SK-N-SH (cell line): ENCODE data around the gene CPA4. TPM values are rescaled to one million over a fixed set of nuclear protein-coding genes. Genes with fewer than 3 reads are reported as not detected.

ENCODE experiments used
- CTCF ChIA-PET: fragments of 300-600, 350-600 bp; formaldehyde crosslinking; extraction: SDS; loops from one replicate; lab custom pipeline; 2021; lab: Yijun Ruan, JAX
- POLR2A ChIA-PET: fragments of 350-600 bp; sonication (Branson Sonifier 250); formaldehyde crosslinking; extraction: SDS; loops from one replicate; lab custom pipeline; 2020; ENCODE audit warnings: antibody characterized with exemption, inconsistent platforms; lab: Yijun Ruan, JAX
- DNase-seq: peaks from one replicate; pipeline ENCODE4 v3.0.0; 2012
- H2AFZ ChIP-seq: fragments of 200-600 bp; sonication (generic); 2 replicates; pipeline ENCODE4 v1.8.1; 2016; ENCODE audit warnings: antibody characterized with exemption, mild to moderate bottlenecking, low read depth
- H3F3A ChIP-seq: fragments of 200-600 bp; sonication (generic); replicated peaks from 2 replicates; pipeline ENCODE3; 2016; ENCODE audit warnings: antibody characterized with exemption, mild to moderate bottlenecking; ENCODE audit not compliant: insufficient read depth
- H3K27ac ChIP-seq, 2 experiments: fragments of 200-500 bp in 1 of 2; fragments of 200-600 bp in 1 of 2; sonication (Bioruptor generic) in 1 of 2; sonication (generic), shearing (Covaris generic) in 1 of 2; 2 replicates each; pipeline versions ENCODE4 v1.5.1 to v1.6.1; 2014 to 2016; ENCODE audit warnings: low read depth in 2 of 2, inconsistent platforms in 1 of 2, low read length in 1 of 2, mild to moderate bottlenecking in 1 of 2, mixed read lengths in 1 of 2
- H3K27me3 ChIP-seq: fragments of 200-600 bp; sonication (generic), shearing (Covaris generic); 2 replicates; pipeline ENCODE4 v1.6.1; 2016; ENCODE audit warnings: mixed run types; ENCODE audit not compliant: insufficient read depth
- H3K36me3 ChIP-seq, 2 experiments: fragments of 200-500 bp in 1 of 2; fragments of 200-600 bp in 1 of 2; sonication (Bioruptor generic) in 1 of 2; sonication (generic) in 1 of 2; replicated peaks in 1 of 2; 2 replicates each; pipeline versions ENCODE3 to v1.5.1; 2014 to 2016; ENCODE audit warnings: low read length in 1 of 2, mild to moderate bottlenecking in 1 of 2; ENCODE audit not compliant: insufficient read depth in 2 of 2, control insufficient read depth in 1 of 2
- H3K4me1 ChIP-seq, 2 experiments: fragments of 200-500 bp in 1 of 2; fragments of 200-600 bp in 1 of 2; sonication (Bioruptor generic) in 1 of 2; sonication (generic), shearing (Covaris generic) in 1 of 2; 2 replicates each; pipeline versions ENCODE4 v1.5.1 to v1.6.1; 2014 to 2016; ENCODE audit warnings: low read depth in 1 of 2, low read length in 1 of 2, mixed run types in 1 of 2; ENCODE audit not compliant: insufficient read depth in 2 of 2, control insufficient read depth in 1 of 2
- H3K4me2 ChIP-seq: fragments of 200-600 bp; sonication (generic), shearing (Covaris generic); 2 replicates; pipeline ENCODE4 v1.6.1; 2017; ENCODE audit warnings: mixed run types
- H3K4me3 ChIP-seq, 2 experiments: fragments of 200-500 bp in 1 of 2; fragments of 200-600 bp in 1 of 2; sonication (Bioruptor generic) in 1 of 2; sonication (generic), shearing (Covaris generic) in 1 of 2; 2 replicates each; pipeline versions ENCODE4 v1.5.1 to v1.8.1; 2014 to 2016; ENCODE audit warnings: low read depth in 2 of 2, inconsistent platforms in 1 of 2, low read length in 1 of 2, mild to moderate bottlenecking in 1 of 2, mixed read lengths in 1 of 2, moderate library complexity in 1 of 2
- H3K79me2 ChIP-seq: fragments of 200-600 bp; sonication (generic); 2 replicates; pipeline ENCODE4 v1.8.1; 2017; ENCODE audit warnings: mild to moderate bottlenecking; ENCODE audit not compliant: insufficient read depth
- H3K9ac ChIP-seq: fragments of 200-600 bp; sonication (generic); 2 replicates; pipeline ENCODE4 v1.6.1; 2017; ENCODE audit warnings: mixed run types
- H3K9me2 ChIP-seq: fragments of 200-600 bp; sonication (generic); 2 replicates; pipeline ENCODE4 v1.6.1; 2017; ENCODE audit warnings: mixed run types
- H3K9me3 ChIP-seq: fragments of 200-600 bp; sonication (generic); 2 replicates; pipeline ENCODE4 v1.6.1; 2017; ENCODE audit warnings: mixed run types, mild to moderate bottlenecking, moderate library complexity
- H4K20me1 ChIP-seq: fragments of 200-600 bp; sonication (generic); 2 replicates; pipeline ENCODE4 v1.6.1; 2017; ENCODE audit warnings: mild to moderate bottlenecking, mixed run types; ENCODE audit not compliant: insufficient read depth
- ELF1 ChIP-seq: IDR thresholded peaks from 2 replicates; pipeline ENCODE4 v1.4.0; 2012
- EP300 ChIP-seq, 2 experiments: IDR thresholded peaks; 2 replicates each; pipeline versions ENCODE4 v1.4.0 to v1.6.1; 2012; ENCODE audit warnings: borderline replicate concordance in 1 of 2, low read depth in 1 of 2, low read length in 1 of 2
- EZH2phosphoT487 ChIP-seq: fragments of 200-600 bp; sonication (generic); IDR thresholded peaks from 2 replicates; pipeline ENCODE4 v1.6.1; 2017; ENCODE audit warnings: low read depth, mixed run types, mild to moderate bottlenecking, antibody characterized with exemption, moderate library complexity, borderline replicate concordance
- FOSL2 ChIP-seq: IDR thresholded peaks from 2 replicates; pipeline ENCODE4 v1.4.0; 2012; ENCODE audit warnings: low read depth, mild to moderate bottlenecking, moderate library complexity, borderline replicate concordance
- FOXJ3 ChIP-seq: sonication (generic); formaldehyde crosslinking; IDR thresholded peaks from 2 replicates; pipeline ENCODE4 v1.5.1; 2020; ENCODE audit warnings: mild to moderate bottlenecking, missing genetic modification reagents
- FOXM1 ChIP-seq: IDR thresholded peaks from 2 replicates; pipeline ENCODE4 v1.4.0; 2012; ENCODE audit warnings: low read depth, mild to moderate bottlenecking
- GABPA ChIP-seq: IDR thresholded peaks from 2 replicates; pipeline ENCODE4 v1.4.0; 2012; ENCODE audit warnings: low read depth, mild to moderate bottlenecking
- GATA2 ChIP-seq: sonication (generic); formaldehyde crosslinking; IDR thresholded peaks from 2 replicates; pipeline ENCODE4 v1.5.0; 2020; ENCODE audit warnings: mild to moderate bottlenecking, missing genetic modification reagents
- JUND ChIP-seq: IDR thresholded peaks from 2 replicates; pipeline ENCODE4 v1.4.0; 2012
- MEF2A ChIP-seq: IDR thresholded peaks from 2 replicates; pipeline ENCODE4 v1.4.0; 2012; ENCODE audit warnings: low read depth, borderline replicate concordance
- MXI1 ChIP-seq: IDR thresholded peaks from 2 replicates; pipeline ENCODE4 v1.6.1; 2012; ENCODE audit warnings: mild to moderate bottlenecking, low read depth, low read length, improper control_type of control experiment
- PBX3 ChIP-seq: IDR thresholded peaks from 2 replicates; pipeline ENCODE4; 2012
- POLR2AphosphoS5 ChIP-seq: IDR thresholded peaks from 2 replicates; pipeline ENCODE4 v1.6.1; 2012; ENCODE audit warnings: low read depth, low read length
- RCOR1 ChIP-seq: fragments of 150-350 bp; IDR thresholded peaks from 2 replicates; pipeline ENCODE4 v1.6.1; 2017; ENCODE audit warnings: antibody characterized with exemption, low read length
- RFX5 ChIP-seq: IDR thresholded peaks from 2 replicates; pipeline ENCODE4 v1.6.1; 2012; ENCODE audit warnings: mild to moderate bottlenecking, improper control_type of control experiment, low read length
- RXRA ChIP-seq: IDR thresholded peaks from 2 replicates; pipeline ENCODE4 v1.4.0; 2012; ENCODE audit warnings: low read depth, mild to moderate bottlenecking, borderline replicate concordance
- TCF12 ChIP-seq: IDR thresholded peaks from 2 replicates; pipeline ENCODE4 v1.4.0; 2012
- TEAD4 ChIP-seq: IDR thresholded peaks from 2 replicates; pipeline ENCODE4 v1.4.0; 2012; ENCODE audit warnings: mild to moderate bottlenecking, borderline replicate concordance; ENCODE audit not compliant: insufficient read depth
- WGBS: methylation state at CpG from one replicate; pipeline ENCODE4 v1.1.6; 2017; ENCODE audit warnings: low lambda C conversion rate; 5-methylcytosine and 5-hydroxymethylcytosine counted together
- polyA plus RNA-seq, 3 experiments: library from polyadenylated mRNA; depleted of rRNA; stranded (reverse); fragments of >200 nt; gene quantifications; 2 replicates each; pipeline ENCODE4 v1.2.3, GENCODE V29; 2012
- TF ChIP-seq, protein P1 (sequence below): fragments of 200-600 bp; sonication (generic); IDR thresholded peaks from 2 replicates; pipeline ENCODE4 v1.6.1; 2017; ENCODE audit warnings: antibody characterized with exemption, mild to moderate bottlenecking, moderate library complexity
- TF ChIP-seq, protein P2 (sequence below): fragments of 150-350 bp; IDR thresholded peaks from 2 replicates; pipeline ENCODE4 v1.6.1; 2016; ENCODE audit warnings: mild to moderate bottlenecking, low read depth, low read length
- TF ChIP-seq, protein P3 (sequence below): IDR thresholded peaks from 2 replicates; pipeline ENCODE4 v1.4.0; 2012; ENCODE audit warnings: low read depth

CPA4 gene
- polyA plus RNA-seq, 1 of the 3 experiments (the other 2 are of a cell fraction), result 176 TPM

GRCh38 chr7:130356121-130356875 lies 63.3 kb downstream of the CPA4 start (continued):
- TF ChIP-seq EZH2phosphoT487, result no peak
- TF ChIP-seq FOXJ3 (CRISPR knock-in tag), result no peak
- TF ChIP-seq, protein P1, sequence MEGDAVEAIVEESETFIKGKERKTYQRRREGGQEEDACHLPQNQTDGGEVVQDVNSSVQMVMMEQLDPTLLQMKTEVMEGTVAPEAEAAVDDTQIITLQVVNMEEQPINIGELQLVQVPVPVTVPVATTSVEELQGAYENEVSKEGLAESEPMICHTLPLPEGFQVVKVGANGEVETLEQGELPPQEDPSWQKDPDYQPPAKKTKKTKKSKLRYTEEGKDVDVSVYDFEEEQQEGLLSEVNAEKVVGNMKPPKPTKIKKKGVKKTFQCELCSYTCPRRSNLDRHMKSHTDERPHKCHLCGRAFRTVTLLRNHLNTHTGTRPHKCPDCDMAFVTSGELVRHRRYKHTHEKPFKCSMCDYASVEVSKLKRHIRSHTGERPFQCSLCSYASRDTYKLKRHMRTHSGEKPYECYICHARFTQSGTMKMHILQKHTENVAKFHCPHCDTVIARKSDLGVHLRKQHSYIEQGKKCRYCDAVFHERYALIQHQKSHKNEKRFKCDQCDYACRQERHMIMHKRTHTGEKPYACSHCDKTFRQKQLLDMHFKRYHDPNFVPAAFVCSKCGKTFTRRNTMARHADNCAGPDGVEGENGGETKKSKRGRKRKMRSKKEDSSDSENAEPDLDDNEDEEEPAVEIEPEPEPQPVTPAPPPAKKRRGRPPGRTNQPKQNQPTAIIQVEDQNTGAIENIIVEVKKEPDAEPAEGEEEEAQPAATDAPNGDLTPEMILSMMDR, result no peak
- TF ChIP-seq GABPA, result 0 out of 2 replicates have a peak, but pooled peaks have one; percentile 38
- TF ChIP-seq RXRA, result peak; percentile 96
- TF ChIP-seq, protein P2, sequence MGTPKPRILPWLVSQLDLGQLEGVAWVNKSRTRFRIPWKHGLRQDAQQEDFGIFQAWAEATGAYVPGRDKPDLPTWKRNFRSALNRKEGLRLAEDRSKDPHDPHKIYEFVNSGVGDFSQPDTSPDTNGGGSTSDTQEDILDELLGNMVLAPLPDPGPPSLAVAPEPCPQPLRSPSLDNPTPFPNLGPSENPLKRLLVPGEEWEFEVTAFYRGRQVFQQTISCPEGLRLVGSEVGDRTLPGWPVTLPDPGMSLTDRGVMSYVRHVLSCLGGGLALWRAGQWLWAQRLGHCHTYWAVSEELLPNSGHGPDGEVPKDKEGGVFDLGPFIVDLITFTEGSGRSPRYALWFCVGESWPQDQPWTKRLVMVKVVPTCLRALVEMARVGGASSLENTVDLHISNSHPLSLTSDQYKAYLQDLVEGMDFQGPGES, result no peak
- no peak for TF ChIP-seq GATA2 (CRISPR knock-in tag)
- TF ChIP-seq POLR2AphosphoS5, result peak; percentile 96

DNA sequence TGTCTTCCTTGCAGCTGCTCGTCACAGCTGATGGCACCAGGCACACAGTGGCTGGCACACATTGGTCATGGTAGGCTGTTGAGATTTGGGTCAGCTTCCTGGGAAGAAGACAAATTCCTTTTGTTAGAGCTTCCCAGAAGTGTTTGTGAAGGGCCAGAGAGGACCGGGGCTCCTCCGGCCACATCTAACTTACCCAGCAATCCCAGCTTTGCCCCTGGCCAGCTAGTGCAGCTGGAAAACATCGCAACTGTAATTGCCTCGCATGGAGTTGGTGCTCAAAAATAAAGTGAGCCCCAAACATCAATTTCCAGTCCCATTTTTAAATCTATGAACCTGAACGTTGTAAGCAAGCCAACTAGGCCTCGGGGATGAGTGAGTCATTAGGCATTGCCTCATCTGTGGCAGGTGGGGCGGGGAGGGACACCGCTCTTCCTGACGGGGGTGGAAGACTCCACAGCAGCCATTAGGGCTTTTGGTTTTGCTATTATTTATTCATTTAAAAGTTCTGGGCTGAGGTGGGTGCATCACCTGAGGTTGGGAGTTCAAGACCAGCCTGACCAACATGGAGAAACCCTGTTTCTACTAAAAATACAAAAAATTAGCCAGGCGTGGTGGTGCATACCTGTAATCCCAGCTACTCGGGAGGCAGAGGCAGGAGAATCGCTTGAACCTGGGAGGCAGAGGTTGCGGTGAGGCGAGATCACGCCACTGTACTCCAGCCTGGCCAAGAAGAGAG lies 64.1 kb downstream of the CPA4 start:
- H3K9ac ChIP-seq, result peak overlapping the region; percentile 49
- H3K79me2 ChIP-seq, result no peaks in the 10 kb centered on the region
- peak overlapping the region; percentile 31; the same call in 1 of the 2 replicates for H2AFZ ChIP-seq
- no peaks in the 10 kb centered on the region for H3K9me2 ChIP-seq
- no peaks in the 10 kb centered on the region for H3K36me3 ChIP-seq
- peak; percentile 25 for DNase-seq
- H3K4me2 ChIP-seq, result peak overlapping the region; percentile 70
- no peaks in the 10 kb centered on the region for H4K20me1 ChIP-seq
- ChIA-PET CTCF (interaction anchor here (1.1 kb wide), 2 partner anchors 13 to 39 kb away, joined by 3 read pairs; no protein-coding TSS in a partner anchor), POLR2A (no interaction called here)
- WGBS, result 77% methylated on average over 16 of the region's 16 CpGs
- peak overlapping the region; percentile 93 for H3K27ac ChIP-seq
- peaks cover 19 to 33% of the 10 kb centered on the region in 2 experiments; a peak in 3 of 4 replicates for H3K4me1 ChIP-seq
- no peaks in the 10 kb centered on the region for H3K27me3 ChIP-seq
- H3K9me3 ChIP-seq, result no peaks in the 10 kb centered on the region
- peaks cover 27% of the 10 kb centered on the region for H3F3A ChIP-seq
- no peak overlapping the region for H3K4me3 ChIP-seq
- TF ChIP-seq MXI1 (no peak), RCOR1 (no peak), MEF2A (no peak), POLR2AphosphoS5 (peak; percentile 35; the same call in 1 of the 2 replicates), FOXM1 (no peak), FOXJ3 (CRISPR knock-in tag) (no peak), TCF12 (peak; percentile 78), ELF1 (no peak), EP300 (IDR thresholded peaks at IDR 0.05; ENCODE audit: borderline replicate concordance in 1 of 2, low read depth in 1 of 2, low read length in 1 of 2) (peak in 1 of 2 experiments; percentile 71; a peak in 1 of 4 replicates), RXRA (no peak; the same call in 1 of the 2 replicates), JUND (peak; percentile 84), FOSL2 (peak; percentile 85; the same call in 1 of the 2 replicates), RFX5 (no peak), TEAD4 (no peak), PBX3 (peak; percentile 30; the same call in 1 of the 2 replicates)
- TF ChIP-seq, protein P3, sequence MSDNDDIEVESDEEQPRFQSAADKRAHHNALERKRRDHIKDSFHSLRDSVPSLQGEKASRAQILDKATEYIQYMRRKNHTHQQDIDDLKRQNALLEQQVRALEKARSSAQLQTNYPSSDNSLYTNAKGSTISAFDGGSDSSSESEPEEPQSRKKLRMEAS, result no peak; the same call in 1 of the 2 replicates
